OCI-LY7 (cell line): Measurements from ENCODE around the gene MED27.

ENCODE experiments used
- EZH2phosphoT487 ChIP-seq: fragments of 200-600 bp; sonication (generic); IDR thresholded peaks from 2 replicates; pipeline ENCODE4 v1.6.1; 2018; ENCODE audit warnings: low read depth, borderline replicate concordance, mild to moderate bottlenecking, mixed run types, antibody characterized with exemption, low read length, moderate library complexity, mixed read lengths
- TF ChIP-seq, protein P1 (sequence below): fragments of 200-600 bp; sonication (generic); conservative IDR thresholded peaks from 2 replicates; pipeline ENCODE4 v1.5.1; 2014; ENCODE audit warnings: mild to moderate bottlenecking, antibody characterized with exemption, low read length, moderate library complexity, mixed read lengths

DNA sequence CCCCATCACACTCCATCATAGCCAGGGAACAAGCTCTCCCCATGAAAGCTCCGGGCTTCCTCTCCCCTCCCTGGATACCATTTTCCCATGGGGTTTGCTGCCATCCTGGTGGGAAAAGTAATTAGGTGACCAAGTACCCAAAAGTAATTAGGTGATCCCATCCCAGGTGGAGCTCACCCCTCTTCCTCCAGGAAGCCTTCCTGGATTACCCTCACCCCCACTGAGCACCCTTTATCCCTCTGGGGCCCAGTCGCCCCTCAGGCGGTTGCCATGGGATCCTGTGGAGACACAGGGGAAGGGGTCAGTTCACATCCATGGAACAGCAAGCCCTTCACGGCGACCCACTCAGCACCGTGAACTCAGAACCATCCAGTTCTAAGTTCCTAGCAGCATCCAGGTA lies 265.0 kb downstream of the MED27 start:
- TF ChIP-seq, protein P1, sequence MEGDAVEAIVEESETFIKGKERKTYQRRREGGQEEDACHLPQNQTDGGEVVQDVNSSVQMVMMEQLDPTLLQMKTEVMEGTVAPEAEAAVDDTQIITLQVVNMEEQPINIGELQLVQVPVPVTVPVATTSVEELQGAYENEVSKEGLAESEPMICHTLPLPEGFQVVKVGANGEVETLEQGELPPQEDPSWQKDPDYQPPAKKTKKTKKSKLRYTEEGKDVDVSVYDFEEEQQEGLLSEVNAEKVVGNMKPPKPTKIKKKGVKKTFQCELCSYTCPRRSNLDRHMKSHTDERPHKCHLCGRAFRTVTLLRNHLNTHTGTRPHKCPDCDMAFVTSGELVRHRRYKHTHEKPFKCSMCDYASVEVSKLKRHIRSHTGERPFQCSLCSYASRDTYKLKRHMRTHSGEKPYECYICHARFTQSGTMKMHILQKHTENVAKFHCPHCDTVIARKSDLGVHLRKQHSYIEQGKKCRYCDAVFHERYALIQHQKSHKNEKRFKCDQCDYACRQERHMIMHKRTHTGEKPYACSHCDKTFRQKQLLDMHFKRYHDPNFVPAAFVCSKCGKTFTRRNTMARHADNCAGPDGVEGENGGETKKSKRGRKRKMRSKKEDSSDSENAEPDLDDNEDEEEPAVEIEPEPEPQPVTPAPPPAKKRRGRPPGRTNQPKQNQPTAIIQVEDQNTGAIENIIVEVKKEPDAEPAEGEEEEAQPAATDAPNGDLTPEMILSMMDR: no peak
- TF ChIP-seq EZH2phosphoT487: no peak
